NT2/D1 (cell line): ENCODE measurements around the gene CHP2.

Source experiments
- DNase-seq: peaks from one replicate; pipeline ENCODE4 v3.0.0-alpha.2; 2011; ENCODE audit warnings: low read depth, low spot score
- H3K27me3 ChIP-seq: 2 replicates; pipeline ENCODE4 v1.6.0; 2011; ENCODE audit warnings: mild to moderate bottlenecking; ENCODE audit not compliant: insufficient read length, insufficient read depth
- H3K36me3 ChIP-seq: 2 replicates; pipeline ENCODE4 v1.6.1; 2011; ENCODE audit warnings: mild to moderate bottlenecking, low read length, mixed read lengths; ENCODE audit not compliant: insufficient read depth, insufficient read length
- H3K4me1 ChIP-seq: 2 replicates; pipeline ENCODE4 v1.5.1; 2011; ENCODE audit not compliant: insufficient read depth, insufficient read length
- H3K4me3 ChIP-seq: 2 replicates; pipeline ENCODE4 v1.5.1; 2011; ENCODE audit warnings: low read depth; ENCODE audit not compliant: insufficient read length
- H3K9ac ChIP-seq: 2 replicates; pipeline ENCODE4 v1.6.0; 2011; ENCODE audit warnings: low read depth; ENCODE audit not compliant: insufficient read length
- H3K9me3 ChIP-seq: 2 replicates; pipeline ENCODE4 v1.5.1; 2011; ENCODE audit warnings: mild to moderate bottlenecking, low read length; ENCODE audit not compliant: insufficient read depth
- SUZ12 ChIP-seq: IDR thresholded peaks from 2 replicates; pipeline ENCODE4 v1.6.1; 2011; ENCODE audit not compliant: insufficient read length, insufficient read depth; ENCODE audit errors: extremely low read depth
- YY1 ChIP-seq: IDR thresholded peaks from 2 replicates; pipeline ENCODE4 v1.6.1; 2011; ENCODE audit not compliant: insufficient read length, insufficient read depth
- ZNF274 ChIP-seq: IDR thresholded peaks from 2 replicates; pipeline ENCODE4 v1.6.1; 2011; ENCODE audit warnings: mild to moderate bottlenecking, low read depth, low read length

The CHP2 gene

DNA sequence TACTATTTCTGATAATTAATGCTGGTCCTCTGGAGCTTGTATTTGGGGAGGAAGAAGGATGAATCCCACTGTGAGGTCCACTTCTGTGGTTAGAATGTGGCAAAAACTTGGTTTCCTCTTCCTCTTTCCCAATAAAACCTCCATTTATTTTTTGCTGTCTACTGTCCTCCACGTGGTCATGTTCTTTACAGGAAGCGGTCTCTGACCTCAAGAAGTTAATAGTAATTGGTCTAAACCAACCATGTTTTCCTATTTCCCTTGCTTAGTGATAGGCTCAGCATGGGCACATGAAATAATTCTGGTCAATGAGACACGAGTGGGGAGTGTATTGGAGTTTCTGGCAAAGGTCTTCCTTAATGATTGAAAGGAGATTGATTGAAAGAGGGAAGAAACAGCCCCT is 33.9 kb downstream of the CHP2 start:
- no peak overlapping the region for H3K9ac ChIP-seq
- peaks cover 5% of the 10 kb centered on the region for H3K4me1 ChIP-seq
- H3K27me3 ChIP-seq, result peaks cover 84% of the 10 kb centered on the region
- no peak for DNase-seq
- H3K36me3 ChIP-seq, result no peaks in the 10 kb centered on the region
- H3K4me3 ChIP-seq, result no peak overlapping the region
- H3K9me3 ChIP-seq, result peaks cover 14% of the 10 kb centered on the region
- TF ChIP-seq SUZ12 (no peak), ZNF274 (no peak), YY1 (no peak)

DNA sequence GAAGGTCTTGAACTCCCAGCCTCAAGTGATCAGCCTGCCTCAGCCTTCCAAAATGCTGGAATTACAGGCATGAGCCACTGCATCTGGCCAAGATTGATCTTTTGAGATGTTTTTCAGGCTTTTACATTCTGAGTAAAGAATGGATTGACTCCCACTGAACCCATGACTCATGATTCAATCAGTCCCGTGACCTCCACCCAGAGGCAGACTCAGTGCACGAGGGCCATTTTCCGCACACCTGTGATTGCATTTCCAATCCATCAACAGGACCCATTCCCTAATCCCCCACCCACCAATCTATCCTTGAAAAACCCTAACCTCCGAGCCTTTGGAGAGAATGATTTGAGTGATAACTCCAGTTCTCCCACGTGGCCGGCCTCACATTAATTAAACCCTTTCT is 40.6 kb downstream of the CHP2 start:
- DNase-seq, result no peak
- Histone ChIP-seq H3K4me3 (no peak overlapping the region), H3K36me3 (no peaks in the 10 kb centered on the region), H3K9ac (no peak overlapping the region), H3K4me1 (no peaks in the 10 kb centered on the region), H3K27me3 (peaks cover 24% of the 10 kb centered on the region), H3K9me3 (no peaks in the 10 kb centered on the region)
- no peak for TF ChIP-seq YY1
- TF ChIP-seq SUZ12, result no peak
- no peak for TF ChIP-seq ZNF274

DNA sequence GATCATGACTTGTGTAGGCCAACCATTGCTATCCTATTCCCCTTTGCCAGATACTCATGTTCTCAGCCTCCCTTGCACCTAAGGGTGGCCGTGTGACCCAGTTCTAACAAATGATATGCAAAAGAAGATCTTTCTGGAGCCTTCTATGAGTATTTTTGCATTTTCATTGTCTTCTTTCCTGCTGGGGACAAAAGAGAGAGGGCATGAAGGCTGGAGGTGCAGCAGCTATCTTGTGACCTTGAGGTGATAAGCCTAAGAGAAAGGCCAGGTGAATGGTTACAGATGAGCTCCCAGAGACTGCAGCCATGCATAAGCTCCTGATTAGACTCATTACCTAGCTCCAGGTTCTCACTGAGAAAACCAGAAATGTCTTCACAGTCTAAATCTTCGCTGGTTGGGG is 42.1 kb downstream of the CHP2 start:
- H3K4me3 ChIP-seq, result no peak overlapping the region
- no peaks in the 10 kb centered on the region for H3K4me1 ChIP-seq
- no peaks in the 10 kb centered on the region for H3K36me3 ChIP-seq
- H3K9me3 ChIP-seq, result no peaks in the 10 kb centered on the region
- TF ChIP-seq ZNF274 (no peak), YY1 (no peak), SUZ12 (no peak)
- H3K9ac ChIP-seq, result no peak overlapping the region
- no peak for DNase-seq
- H3K27me3 ChIP-seq, result peaks cover 10% of the 10 kb centered on the region

DNA sequence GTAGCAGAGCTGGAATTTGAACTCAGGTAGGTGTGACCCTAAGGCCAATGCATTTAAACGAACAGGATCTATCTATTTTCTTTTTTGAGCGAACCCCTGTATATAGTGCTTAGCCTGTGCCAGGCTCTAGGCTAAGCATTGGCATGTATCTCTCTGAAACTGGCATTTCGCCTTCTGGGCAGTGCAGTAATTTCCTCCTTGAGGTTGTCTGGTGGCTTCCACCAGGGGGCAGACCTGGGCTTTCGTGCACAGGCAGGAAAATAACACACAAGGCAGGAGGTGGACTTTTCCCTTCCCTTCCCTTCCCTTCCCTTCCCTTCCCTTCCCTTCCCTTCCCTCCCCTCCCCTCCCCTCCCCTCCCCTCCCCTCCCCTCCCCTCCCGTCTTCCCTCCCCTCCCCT is 46.6 kb downstream of the CHP2 start:
- H3K9me3 ChIP-seq, result no peaks in the 10 kb centered on the region
- H3K4me3 ChIP-seq, result no peak overlapping the region
- H3K27me3 ChIP-seq, result no peaks in the 10 kb centered on the region
- no peak for TF ChIP-seq SUZ12
- no peak for TF ChIP-seq ZNF274
- no peak for TF ChIP-seq YY1
- no peak overlapping the region for H3K9ac ChIP-seq
- DNase-seq, result peak; percentile 68
- H3K4me1 ChIP-seq, result no peaks in the 10 kb centered on the region
- no peaks in the 10 kb centered on the region for H3K36me3 ChIP-seq

DNA sequence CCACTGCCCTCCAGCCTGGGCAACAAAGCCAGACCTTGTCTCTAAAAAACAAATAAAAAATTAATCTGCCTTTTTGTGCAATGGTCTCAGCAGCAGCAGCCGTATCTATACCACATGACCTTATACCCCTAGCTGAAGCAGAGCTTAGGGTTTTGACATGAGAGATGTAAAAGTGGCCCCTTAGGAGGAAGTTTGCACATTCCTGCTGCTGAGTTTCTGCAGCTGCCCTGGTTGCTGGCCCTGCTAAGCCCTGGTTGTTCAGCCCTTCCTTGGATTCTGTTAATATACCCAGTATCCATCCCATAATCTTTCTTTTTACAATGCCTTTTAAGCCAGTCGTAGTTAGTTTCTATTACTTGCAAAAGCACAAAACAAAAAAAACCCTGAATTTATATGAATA is 48.0 kb downstream of the CHP2 start:
- H3K9ac ChIP-seq, result no peak overlapping the region
- DNase-seq, result no peak
- H3K36me3 ChIP-seq, result no peaks in the 10 kb centered on the region
- no peaks in the 10 kb centered on the region for H3K4me1 ChIP-seq
- no peaks in the 10 kb centered on the region for H3K27me3 ChIP-seq
- no peaks in the 10 kb centered on the region for H3K9me3 ChIP-seq
- no peak overlapping the region for H3K4me3 ChIP-seq
- TF ChIP-seq YY1 (no peak), SUZ12 (no peak), ZNF274 (no peak)

DNA sequence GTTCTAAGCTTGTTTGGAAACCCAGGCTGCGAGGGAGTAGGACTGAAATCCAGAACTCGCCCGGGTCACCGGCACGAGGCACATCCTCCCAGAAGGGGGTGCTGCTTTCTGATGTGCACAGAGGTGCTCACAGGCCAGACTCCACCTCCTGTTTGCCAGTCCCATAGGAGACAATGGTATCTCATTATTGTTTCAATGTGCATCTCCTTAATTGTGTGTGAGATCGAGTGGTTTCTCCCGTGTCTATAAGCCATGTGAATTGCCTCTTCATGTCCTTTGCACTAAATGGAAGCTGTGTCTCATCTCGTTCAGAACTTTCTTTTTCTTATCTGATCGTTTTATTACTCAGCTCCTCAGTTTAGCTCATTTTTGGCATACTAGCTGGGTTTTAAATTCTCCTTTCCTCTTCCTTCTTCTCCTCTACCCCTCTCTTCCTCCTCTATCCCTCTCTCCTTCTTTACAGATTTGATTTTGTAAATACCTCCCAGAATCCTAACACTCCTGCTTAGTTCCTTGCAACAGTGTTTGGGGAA is 48.8 kb downstream of the CHP2 start:
- Histone ChIP-seq H3K4me3 (no peak overlapping the region), H3K27me3 (no peaks in the 10 kb centered on the region), H3K9me3 (no peaks in the 10 kb centered on the region), H3K4me1 (no peaks in the 10 kb centered on the region), H3K36me3 (no peaks in the 10 kb centered on the region), H3K9ac (no peak overlapping the region)
- DNase-seq, result peak; percentile 48
- no peak for TF ChIP-seq ZNF274
- TF ChIP-seq SUZ12, result no peak
- TF ChIP-seq YY1, result no peak

DNA sequence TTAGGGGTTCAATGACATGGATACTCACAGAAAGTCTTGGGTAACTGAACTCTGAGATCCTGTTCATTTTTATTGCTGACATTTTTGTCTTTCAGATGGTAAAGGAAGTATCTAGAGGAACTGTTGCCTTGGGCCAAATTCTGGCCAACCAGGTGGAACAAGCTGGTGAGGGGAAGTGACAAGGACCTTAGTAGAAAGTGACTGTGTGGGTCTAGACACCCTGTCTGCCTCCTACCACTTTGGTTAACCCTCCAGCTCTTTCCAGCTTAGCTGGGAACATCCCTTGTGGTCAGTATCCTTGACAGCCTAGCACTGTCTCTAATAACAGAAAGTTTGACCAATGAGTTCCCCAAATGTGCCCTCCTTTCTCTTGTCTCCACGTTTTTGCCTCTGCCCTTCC is 52.2 kb downstream of the CHP2 start:
- H3K9me3 ChIP-seq, result no peaks in the 10 kb centered on the region
- no peak overlapping the region for H3K9ac ChIP-seq
- no peaks in the 10 kb centered on the region for H3K27me3 ChIP-seq
- H3K36me3 ChIP-seq, result no peaks in the 10 kb centered on the region
- H3K4me3 ChIP-seq, result no peak overlapping the region
- no peaks in the 10 kb centered on the region for H3K4me1 ChIP-seq
- no peak for TF ChIP-seq YY1
- no peak for TF ChIP-seq SUZ12
- TF ChIP-seq ZNF274, result no peak
- DNase-seq, result no peak
